ENCODE measurements around the gene GLUL. TPM values are rescaled to one million over a fixed set of nuclear protein-coding genes. Genes with fewer than 3 reads are reported as not detected.

Gene GLUL
- polyA plus RNA-seq, 3 donors = 506 to 1,423 (median 523) TPM

GRCh38 chr1:182350839-182351238 is 40.8 kb downstream of the GLUL start:
- Histone ChIP-seq H3K79me2 (ENCODE audit: insufficient read depth, low read length) (no peaks in the 10 kb centered on the region), H3K4me1 (ENCODE audit: control insufficient read depth in 1 of 2, insufficient read depth in 2 of 2, low read length in 2 of 2) (no peaks in the 10 kb centered on the region)

GRCh38 chr1:182348961-182349747 is 42.4 kb downstream of the GLUL start:
- H3K79me2 ChIP-seq (ENCODE audit: insufficient read depth, low read length) = no peaks in the 10 kb centered on the region
- WGBS (ENCODE audit: insufficient coverage) = 97% methylated on average over 4 of the region's 6 CpGs
- H2AFZ ChIP-seq (ENCODE audit: insufficient read depth, low read depth, low read length, poor library complexity, severe bottlenecking) = no peak overlapping the region
- H3K27me3 Mint-ChIP-seq (ENCODE audit: low read depth in 3 of 3) = peaks cover 0 to 3% (median 2%) of the 10 kb centered on the region in 3 donors
- H4K20me1 ChIP-seq (ENCODE audit: insufficient read depth, low read length) = no peaks in the 10 kb centered on the region
- no peak overlapping the region for H3K27ac ChIP-seq (ENCODE audit: low read depth in 1 of 2, low read length in 2 of 2)
- H3K4me3 ChIP-seq (replicated peaks in 1 of 3; ENCODE audit: low read depth in 2 of 3, low read length in 3 of 3) = no peak overlapping the region
- H3K4me1 ChIP-seq (ENCODE audit: control insufficient read depth in 1 of 2, insufficient read depth in 2 of 2, low read length in 2 of 2) = no peaks in the 10 kb centered on the region
- intact Hi-C loops (cut with micrococcal nuclease) = no loop called here
- no peaks in the 10 kb centered on the region for H3K36me3 ChIP-seq (replicated peaks in 1 of 2; ENCODE audit: control insufficient read depth in 1 of 2, insufficient read depth in 2 of 2, low read length in 2 of 2)
- no peaks in the 10 kb centered on the region for H3K27me3 ChIP-seq (ENCODE audit: control insufficient read depth in 2 of 2, insufficient read depth in 2 of 2, low read length in 2 of 2)
- no peaks in the 10 kb centered on the region for H3K9me3 Mint-ChIP-seq
- H3K27ac Mint-ChIP-seq = no peak overlapping the region
- no peaks in the 10 kb centered on the region for H3K36me3 Mint-ChIP-seq
- H3K9me3 ChIP-seq (replicated peaks in 1 of 2; ENCODE audit: control insufficient read depth in 1 of 2, insufficient read depth in 1 of 2, low read length in 2 of 2) = no peaks in the 10 kb centered on the region
- no peak for DNase-seq
- H3K4me3 Mint-ChIP-seq = no peak overlapping the region
- no peak overlapping the region for H3K4me2 ChIP-seq (replicated peaks; ENCODE audit: extremely low read depth, low read length, poor library complexity, severe bottlenecking)
- H3K9ac ChIP-seq (ENCODE audit: insufficient read depth, low read length, poor library complexity, severe bottlenecking) = no peak overlapping the region
- no peaks in the 10 kb centered on the region for H3K4me1 Mint-ChIP-seq
- no peak for TF ChIP-seq CTCF (IDR thresholded peaks at IDR 0.05)

More at GRCh38 chr1:182350839-182351238, 40.8 kb downstream of the GLUL start:
- H3K9me3 ChIP-seq (replicated peaks in 1 of 2; ENCODE audit: control insufficient read depth in 1 of 2, insufficient read depth in 1 of 2, low read length in 2 of 2) = no peaks in the 10 kb centered on the region
- H3K27me3 ChIP-seq (ENCODE audit: control insufficient read depth in 2 of 2, insufficient read depth in 2 of 2, low read length in 2 of 2) = no peaks in the 10 kb centered on the region
- H3K27ac ChIP-seq (ENCODE audit: low read depth in 1 of 2, low read length in 2 of 2) = no peak overlapping the region
- H3K9me3 Mint-ChIP-seq = no peaks in the 10 kb centered on the region
- H2AFZ ChIP-seq (ENCODE audit: insufficient read depth, low read depth, low read length, poor library complexity, severe bottlenecking) = no peak overlapping the region
- H3K4me3 ChIP-seq (replicated peaks in 1 of 3; ENCODE audit: low read depth in 2 of 3, low read length in 3 of 3) = no peak overlapping the region
- no peak for DNase-seq
- no peak overlapping the region for H3K4me2 ChIP-seq (replicated peaks; ENCODE audit: extremely low read depth, low read length, poor library complexity, severe bottlenecking)
- no peaks in the 10 kb centered on the region for H3K36me3 Mint-ChIP-seq
- no peaks in the 10 kb centered on the region for H3K36me3 ChIP-seq (replicated peaks in 1 of 2; ENCODE audit: control insufficient read depth in 1 of 2, insufficient read depth in 2 of 2, low read length in 2 of 2)
- H4K20me1 ChIP-seq (ENCODE audit: insufficient read depth, low read length) = no peaks in the 10 kb centered on the region
- no peak for TF ChIP-seq CTCF (IDR thresholded peaks at IDR 0.05)
- peaks cover 0 to 3% (median 2%) of the 10 kb centered on the region in 3 donors for H3K27me3 Mint-ChIP-seq (ENCODE audit: low read depth in 3 of 3)
- H3K9ac ChIP-seq (ENCODE audit: insufficient read depth, low read length, poor library complexity, severe bottlenecking) = no peak overlapping the region
- H3K27ac Mint-ChIP-seq = no peak overlapping the region
- intact Hi-C loops (cut with micrococcal nuclease) = no loop called here
- no peaks in the 10 kb centered on the region for H3K4me1 Mint-ChIP-seq
- no CpG with 5 or more reads among the region's 2 CpGs for WGBS (ENCODE audit: insufficient coverage)
- H3K4me3 Mint-ChIP-seq = no peak overlapping the region

All from CD14-positive monocyte (primary cell).